Neural progenitor cell (in vitro differentiated cells): ENCODE data around the gene ADRB1.

Experiments
- EZH2 ChIP-seq: fragments of 200-600 bp; sonication (generic); IDR thresholded peaks from 2 replicates; pipeline ENCODE4 v1.6.1; 2017; ENCODE audit warnings: antibody characterized with exemption, mild to moderate bottlenecking, moderate library complexity
- EZH2phosphoT487 ChIP-seq: fragments of 200-600 bp; sonication (generic); IDR thresholded peaks from 2 replicates; pipeline ENCODE4 v1.6.1; 2017; ENCODE audit warnings: antibody characterized with exemption
- TF ChIP-seq, protein P1 (sequence below): fragments of 200-600 bp; sonication (generic); IDR thresholded peaks from 2 replicates; pipeline ENCODE4 v1.5.1; 2017; ENCODE audit warnings: antibody characterized with exemption, mild to moderate bottlenecking

DNA sequence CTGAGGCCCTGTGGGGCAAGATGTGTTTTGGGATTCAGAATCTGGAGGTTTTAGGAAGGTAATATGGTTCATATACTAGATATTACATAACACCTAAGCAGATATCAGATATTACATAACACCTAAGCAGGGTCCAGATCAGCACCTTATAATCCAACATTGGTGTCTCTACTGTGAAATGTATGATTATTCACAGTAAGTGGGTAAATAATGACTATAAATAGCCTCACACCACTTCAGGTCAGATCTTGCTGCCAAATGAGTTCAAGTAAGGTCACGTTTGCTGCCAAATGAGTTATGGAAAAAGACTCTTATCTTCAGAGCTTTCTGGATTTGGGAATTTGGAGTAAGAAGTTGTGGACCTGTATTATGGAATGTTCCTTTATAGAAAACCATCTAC is 14.6 kb downstream of the ADRB1 start:
- TF ChIP-seq, protein P1, sequence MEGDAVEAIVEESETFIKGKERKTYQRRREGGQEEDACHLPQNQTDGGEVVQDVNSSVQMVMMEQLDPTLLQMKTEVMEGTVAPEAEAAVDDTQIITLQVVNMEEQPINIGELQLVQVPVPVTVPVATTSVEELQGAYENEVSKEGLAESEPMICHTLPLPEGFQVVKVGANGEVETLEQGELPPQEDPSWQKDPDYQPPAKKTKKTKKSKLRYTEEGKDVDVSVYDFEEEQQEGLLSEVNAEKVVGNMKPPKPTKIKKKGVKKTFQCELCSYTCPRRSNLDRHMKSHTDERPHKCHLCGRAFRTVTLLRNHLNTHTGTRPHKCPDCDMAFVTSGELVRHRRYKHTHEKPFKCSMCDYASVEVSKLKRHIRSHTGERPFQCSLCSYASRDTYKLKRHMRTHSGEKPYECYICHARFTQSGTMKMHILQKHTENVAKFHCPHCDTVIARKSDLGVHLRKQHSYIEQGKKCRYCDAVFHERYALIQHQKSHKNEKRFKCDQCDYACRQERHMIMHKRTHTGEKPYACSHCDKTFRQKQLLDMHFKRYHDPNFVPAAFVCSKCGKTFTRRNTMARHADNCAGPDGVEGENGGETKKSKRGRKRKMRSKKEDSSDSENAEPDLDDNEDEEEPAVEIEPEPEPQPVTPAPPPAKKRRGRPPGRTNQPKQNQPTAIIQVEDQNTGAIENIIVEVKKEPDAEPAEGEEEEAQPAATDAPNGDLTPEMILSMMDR = no peak
- no peak for TF ChIP-seq EZH2phosphoT487
- no peak for TF ChIP-seq EZH2
